RCC 7860 (cell line): Measurements from ENCODE around the gene YPEL1.
A peak's percentile ranks its signal among the peaks of the same experiment; 100 is the strongest.
"Not testable (repeated sequence)": the region's sequence is repeated elsewhere in the genome, so short reads cannot be mapped to it uniquely, and the experiment has no call there.

ENCODE experiments used
- DNase-seq: peaks from one replicate; pipeline ENCODE4 v3.0.0-alpha.2; 2015; ENCODE audit warnings: low spot score
- FAIRE-seq: peaks from 2 replicates; lab custom pipeline; 2012; peaks lifted over from hg19 to GRCh38; lab: Jason Lieb, UNC

YPEL1 gene

GRCh38 chr22:21724496-21724895 lies 11.1 kb downstream of the YPEL1 start:
- FAIRE-seq = not testable (repeated sequence)

GRCh38 chr22:21721195-21721852 lies 14.3 kb downstream of the YPEL1 start:
- not testable (repeated sequence) for FAIRE-seq, DNase-seq

More at GRCh38 chr22:21724496-21724895, 11.1 kb downstream of the YPEL1 start:
- not testable (repeated sequence) for DNase-seq

- DNase-seq, FAIRE-seq: not testable (repeated sequence)
Observed at GRCh38 chr22:21720191-21720859, 15.3 kb downstream of the YPEL1 start.

- FAIRE-seq (no peak), DNase-seq (no peak)
Observed at GRCh38 chr22:21719024-21719423, 16.6 kb downstream of the YPEL1 start.

DNA sequence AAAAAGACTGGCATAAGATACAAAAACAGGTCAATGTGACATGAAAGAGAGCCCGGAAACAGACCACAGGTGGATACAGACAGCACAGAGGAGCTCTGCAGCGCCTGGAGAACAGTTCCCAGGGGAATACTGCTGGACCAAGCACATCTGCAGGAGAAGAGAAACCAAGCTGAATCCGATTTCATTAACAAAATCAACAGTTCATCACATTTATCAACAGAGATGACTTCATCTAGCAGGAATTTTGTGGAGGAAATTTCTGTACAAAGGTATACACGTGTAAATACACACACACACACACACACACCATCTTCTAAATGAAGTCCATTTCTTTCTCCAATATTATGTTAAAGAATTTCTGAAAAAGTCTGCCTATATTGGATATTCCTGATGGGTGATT lies 17.1 kb downstream of the YPEL1 start:
- FAIRE-seq = no peak

DNA sequence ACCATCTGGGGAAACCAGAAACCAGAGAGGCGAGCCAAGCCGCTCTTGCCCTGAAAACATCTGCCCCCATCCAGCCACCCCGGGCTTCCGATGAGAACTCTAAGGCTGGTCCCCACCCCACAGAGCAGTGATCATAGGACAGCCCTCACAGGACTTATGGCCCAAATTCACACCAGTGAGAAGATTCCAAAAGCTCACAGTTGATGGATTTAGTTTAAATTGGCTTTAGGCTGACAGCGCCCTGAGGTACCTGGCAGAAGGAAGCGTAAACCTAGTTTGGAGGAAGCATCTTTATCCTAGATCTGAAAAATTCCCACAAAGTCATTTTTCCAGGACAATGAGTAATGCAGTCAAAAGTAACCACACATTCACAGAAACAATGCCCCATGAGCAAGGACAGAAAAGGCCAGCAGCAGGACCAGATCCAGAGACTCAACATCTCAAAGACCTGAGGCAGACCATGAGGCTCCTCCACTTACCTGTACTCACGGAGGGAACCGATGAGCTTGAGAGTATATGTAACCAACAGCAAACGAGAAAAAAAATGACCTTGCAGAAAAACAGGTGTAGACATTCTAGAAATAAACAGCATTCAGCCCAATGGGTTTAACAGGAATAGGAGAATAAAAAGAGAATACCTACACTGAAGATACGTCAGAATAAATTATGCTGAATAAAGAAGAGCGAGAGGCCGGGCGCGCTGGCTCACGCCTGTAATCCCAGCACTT lies 19.0 kb downstream of the YPEL1 start:
- not testable (repeated sequence) for DNase-seq, FAIRE-seq

More for the DNA sequence above, 17.1 kb downstream of the YPEL1 start:
- DNase-seq = no peak

DNA sequence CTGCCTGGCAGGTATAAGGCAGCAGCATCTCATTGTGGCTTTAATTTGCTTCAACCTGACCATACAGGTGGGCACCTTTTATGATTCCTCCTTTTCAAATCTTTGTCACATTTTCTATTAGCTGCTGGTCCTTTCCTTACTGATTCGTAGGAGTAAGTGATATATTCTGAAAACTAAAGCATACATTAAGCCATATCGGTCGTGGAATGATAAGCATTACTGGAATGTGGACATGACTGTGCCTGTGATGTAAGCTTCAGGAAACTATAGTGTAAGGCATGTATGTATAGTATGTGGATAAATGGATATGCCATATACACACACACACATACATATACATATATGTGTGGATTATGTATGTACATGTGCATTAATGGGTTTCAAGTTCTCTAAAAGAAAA lies 20.8 kb downstream of the YPEL1 start:
- FAIRE-seq = no peak

DNA sequence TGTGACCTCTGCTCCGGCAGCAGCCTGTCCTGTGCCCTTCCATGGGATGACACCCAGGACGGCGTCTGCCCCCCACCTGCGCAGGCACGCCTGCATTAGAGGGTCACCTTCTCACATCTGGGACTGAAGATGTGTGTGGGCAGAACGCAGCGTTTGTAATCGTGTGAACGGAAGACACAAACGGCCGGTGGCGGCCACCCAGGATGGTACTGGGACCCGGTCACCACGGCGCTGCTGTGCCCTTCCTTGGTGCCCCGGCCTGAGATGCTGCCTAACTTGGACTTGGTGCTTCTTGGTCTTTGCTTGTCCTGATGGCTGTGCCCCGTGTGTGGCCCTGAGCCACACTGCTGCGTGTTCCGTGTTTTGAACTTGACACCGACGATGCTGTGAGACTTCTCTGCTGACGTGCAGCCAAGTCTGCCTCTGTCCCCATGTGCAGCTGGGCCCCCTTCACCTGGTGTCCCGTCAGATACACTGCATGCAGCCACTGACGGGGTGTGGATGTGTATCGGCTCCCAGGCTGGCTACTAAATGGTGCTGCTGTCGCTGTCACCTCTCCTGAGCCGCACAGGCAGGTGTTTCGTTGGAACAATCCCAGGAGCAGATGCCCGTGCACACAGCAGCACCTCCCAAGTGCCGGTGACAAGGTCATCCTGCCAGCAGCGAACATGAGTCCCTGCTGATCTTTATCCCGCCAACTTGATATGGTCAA lies 21.4 kb downstream of the YPEL1 start:
- no peak for FAIRE-seq
- no peak for DNase-seq

More for the DNA sequence above, 20.8 kb downstream of the YPEL1 start:
- no peak for DNase-seq

DNA sequence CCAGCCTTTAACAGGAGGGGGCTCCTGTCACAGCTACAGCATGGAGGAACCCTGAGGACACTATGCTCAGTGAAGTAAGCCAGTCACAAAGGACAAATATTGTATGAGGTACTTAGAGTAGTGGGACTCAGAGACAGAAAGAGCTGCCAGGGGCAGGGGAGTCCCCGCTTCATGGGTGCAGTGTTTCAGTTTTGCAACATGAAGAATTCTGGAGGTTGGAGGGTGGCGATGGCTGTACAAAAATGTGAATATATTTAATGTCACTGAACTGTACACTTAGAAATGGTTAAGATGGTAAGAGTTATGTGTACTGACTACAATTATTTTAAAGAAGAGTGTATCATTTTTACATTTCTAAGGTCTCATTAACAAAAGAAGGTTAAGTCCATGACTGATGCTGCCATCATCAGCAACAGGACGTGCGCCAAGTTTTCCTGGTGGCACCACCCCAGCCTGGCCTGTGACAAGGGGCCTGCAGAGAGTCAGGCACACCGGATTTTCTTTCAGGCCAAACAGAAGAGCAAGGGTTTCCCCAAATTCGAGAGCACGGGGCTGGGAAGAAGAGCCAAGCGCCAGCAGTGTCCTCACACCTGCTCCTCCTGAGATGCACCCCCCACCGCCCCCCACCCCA lies 22.1 kb downstream of the YPEL1 start:
- FAIRE-seq (no peak), DNase-seq (no peak)

GRCh38 chr22:21712751-21713427 lies 22.7 kb downstream of the YPEL1 start:
- no peak for FAIRE-seq
- DNase-seq = peak; percentile 54

DNA sequence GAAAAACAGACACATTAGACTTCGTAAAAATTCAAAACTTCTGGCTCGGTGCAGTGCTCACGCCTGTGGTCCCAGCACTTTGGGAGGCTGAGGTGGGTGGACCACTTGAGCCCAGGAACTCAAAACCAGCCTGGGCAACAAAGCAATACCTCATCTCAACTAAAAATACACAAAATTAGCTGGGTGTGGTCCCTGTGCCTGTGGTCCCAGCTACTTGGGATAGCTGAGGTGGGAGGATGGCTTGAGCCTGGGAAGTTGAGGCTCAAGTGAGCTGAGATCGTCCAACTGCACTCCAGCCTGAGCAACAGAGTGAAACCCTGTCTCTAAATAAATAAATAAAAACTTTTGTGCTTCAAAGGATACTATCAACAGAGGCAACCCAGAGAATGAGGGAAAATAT lies 23.7 kb downstream of the YPEL1 start:
- DNase-seq (no peak), FAIRE-seq (no peak)

GRCh38 chr22:21710156-21710555 lies 25.4 kb downstream of the YPEL1 start:
- DNase-seq (no peak), FAIRE-seq (no peak)

DNA sequence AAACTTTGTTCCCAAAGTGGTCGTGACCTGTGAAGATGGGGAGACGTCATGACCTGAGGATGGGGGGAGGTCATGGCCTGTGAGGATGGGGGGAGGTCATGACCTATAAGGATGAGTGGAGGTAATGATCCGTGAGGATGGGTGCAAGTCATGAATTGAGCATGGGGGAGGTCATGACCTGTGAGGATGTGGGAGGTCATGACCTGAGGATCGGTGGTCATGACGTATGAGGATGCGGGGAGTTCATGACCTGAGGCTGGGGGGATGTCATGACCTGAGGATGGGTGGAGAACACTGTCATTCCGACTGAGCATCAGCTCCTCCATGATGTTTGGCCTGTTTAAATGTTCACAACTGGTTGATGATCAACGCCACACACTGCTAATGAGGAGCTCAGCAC lies 25.9 kb downstream of the YPEL1 start:
- no peak for FAIRE-seq
- DNase-seq = no peak

- no peak for FAIRE-seq
Observed at GRCh38 chr22:21708960-21709359, 26.6 kb downstream of the YPEL1 start.

DNA sequence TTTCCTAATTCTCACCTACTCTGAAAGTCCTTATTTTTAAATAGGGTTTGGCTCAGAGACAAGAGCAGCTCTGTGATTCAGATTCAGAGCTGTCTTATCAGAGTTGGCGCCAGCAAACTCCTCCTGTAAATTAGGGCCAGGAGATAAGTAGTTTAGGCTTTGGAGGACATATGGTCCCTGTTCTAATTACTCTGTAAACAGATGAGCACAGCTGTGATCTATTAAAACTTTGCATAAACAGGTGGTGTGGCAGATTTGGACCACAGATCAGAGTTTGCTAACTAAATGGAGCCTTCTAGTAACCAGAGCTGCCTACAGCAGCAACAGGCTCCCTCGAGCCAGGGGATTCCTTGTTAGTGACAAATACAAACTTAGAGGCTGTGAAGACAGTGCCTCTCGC lies 27.9 kb downstream of the YPEL1 start:
- DNase-seq (no peak), FAIRE-seq (no peak)

More at GRCh38 chr22:21708960-21709359, 26.6 kb downstream of the YPEL1 start:
- no peak for DNase-seq

- FAIRE-seq (no peak), DNase-seq (no peak)
Observed at GRCh38 chr22:21703684-21704316, 31.8 kb downstream of the YPEL1 start.

GRCh38 chr22:21702700-21703683 lies 32.6 kb downstream of the YPEL1 start:
- DNase-seq = no peak
- FAIRE-seq = no peak

- DNase-seq (no peak), FAIRE-seq (no peak)
Observed at GRCh38 chr22:21702094-21702493, 33.5 kb downstream of the YPEL1 start.
